WTC11 (cell line): ENCODE results near the gene LIFR. TPM values are rescaled to one million over a fixed set of nuclear protein-coding genes. Genes with fewer than 3 reads are reported as not detected.

Source experiments
- ATAC-seq: fragments of 200-7000 bp; cut with Tn5 transposase; 2 replicates; pipeline ENCODE4 v1.10.0; 2021; ENCODE audit warnings: mild to moderate bottlenecking, moderate library complexity
- CTCF ChIA-PET: fragments of 300-600 bp; sonication (Branson Sonifier 250); formaldehyde crosslinking; loops from one replicate; lab custom pipeline; 2021; ENCODE audit warnings: antibody characterized with exemption; lab: Charles Lee
- POLR2A ChIA-PET: fragments of 350-600 bp; sonication (Branson Sonifier 250); formaldehyde crosslinking; loops from one replicate; lab custom pipeline; 2021; ENCODE audit warnings: antibody characterized with exemption; lab: Charles Lee
- DNase-seq: peaks from one replicate; pipeline ENCODE4 v3.0.0; 2021; ENCODE audit warnings: low spot score
- H3K27ac Mint-ChIP-seq: 2 replicates; pipeline ENCODE4 v1.8.0; 2021; ENCODE audit warnings: mixed read lengths
- H3K27me3 Mint-ChIP-seq: 2 replicates; pipeline ENCODE4 v1.8.0; 2021; ENCODE audit warnings: low read depth, mild to moderate bottlenecking, moderate library complexity, mixed read lengths
- H3K36me3 Mint-ChIP-seq: 2 replicates; pipeline ENCODE4 v1.8.0; 2021; ENCODE audit warnings: mixed read lengths
- H3K4me1 Mint-ChIP-seq: 2 replicates; pipeline ENCODE4 v1.8.0; 2022; ENCODE audit warnings: mixed read lengths
- H3K4me3 Mint-ChIP-seq: 2 replicates; pipeline ENCODE4 v1.8.0; 2021; ENCODE audit warnings: mild to moderate bottlenecking, moderate library complexity, mixed read lengths
- H3K9me3 Mint-ChIP-seq: 2 replicates; pipeline ENCODE4 v1.8.0; 2021; ENCODE audit warnings: mixed read lengths
- ARID4B ChIP-seq: sonication (generic); formaldehyde crosslinking; IDR thresholded peaks from 2 replicates; pipeline ENCODE4 v1.8.0; 2023; ENCODE audit warnings: missing genetic modification reagents, mild to moderate bottlenecking, borderline replicate concordance
- ATF6 ChIP-seq: sonication (generic); formaldehyde crosslinking; IDR thresholded peaks from 2 replicates; pipeline ENCODE4 v1.8.1; 2023; ENCODE audit warnings: mild to moderate bottlenecking, missing genetic modification reagents
- CREB1 ChIP-seq: sonication (generic); formaldehyde crosslinking; IDR thresholded peaks from 2 replicates; pipeline ENCODE4 v1.8.0; 2023; ENCODE audit warnings: mild to moderate bottlenecking, missing genetic modification reagents
- ETV6 ChIP-seq: sonication (generic); formaldehyde crosslinking; IDR thresholded peaks from 2 replicates; pipeline ENCODE4 v1.8.1; 2022; ENCODE audit warnings: mild to moderate bottlenecking, missing genetic modification reagents
- FOXP4 ChIP-seq: sonication (generic); formaldehyde crosslinking; IDR thresholded peaks from 2 replicates; pipeline ENCODE4 v1.8.0; 2022; ENCODE audit warnings: mild to moderate bottlenecking, missing genetic modification reagents
- GRHL2 ChIP-seq: fragments of 250-450 bp; sonication (Bioruptor Pico); IDR thresholded peaks from 2 replicates; pipeline ENCODE4 v1.8.0; 2022; ENCODE audit warnings: mild to moderate bottlenecking, moderate library complexity; ENCODE audit not compliant: insufficient replicate concordance, severe bottlenecking
- JAZF1 ChIP-seq: fragments of 250-450 bp; sonication (Bioruptor Pico); IDR thresholded peaks from 2 replicates; pipeline ENCODE4 v1.9.0; 2021; ENCODE audit warnings: moderate library complexity, mild to moderate bottlenecking, inconsistent platforms
- JUN ChIP-seq: sonication (generic); formaldehyde crosslinking; IDR thresholded peaks from 2 replicates; pipeline ENCODE4 v1.8.0; 2023; ENCODE audit warnings: mild to moderate bottlenecking, missing genetic modification reagents
- MXD4 ChIP-seq: fragments of 250-450 bp; sonication (Bioruptor Pico); IDR thresholded peaks from 2 replicates; pipeline ENCODE4 v1.8.0; 2021; ENCODE audit warnings: mild to moderate bottlenecking, moderate library complexity, borderline replicate concordance
- OVOL2 ChIP-seq: fragments of 250-450 bp; sonication (Bioruptor Pico); IDR thresholded peaks from 2 replicates; pipeline ENCODE4 v1.9.0; 2021; ENCODE audit warnings: mild to moderate bottlenecking, borderline replicate concordance
- PRDM15 ChIP-seq: sonication (generic); formaldehyde crosslinking; IDR thresholded peaks from 2 replicates; pipeline ENCODE4 v1.8.0; 2022; ENCODE audit warnings: missing genetic modification reagents
- RORB ChIP-seq: fragments of 250-450 bp; sonication (Bioruptor Pico); IDR thresholded peaks from 2 replicates; pipeline ENCODE4 v1.9.0; 2021; ENCODE audit warnings: mild to moderate bottlenecking
- ZNF416 ChIP-seq: fragments of 250-450 bp; sonication (Bioruptor Pico); IDR thresholded peaks from 2 replicates; pipeline ENCODE4 v1.9.0; 2021; ENCODE audit warnings: mild to moderate bottlenecking, inconsistent platforms
- total RNA-seq: library from RNA; stranded (reverse); gene quantifications from 3 replicates; pipeline ENCODE4 v1.2.3, GENCODE V29; 2021
- TF ChIP-seq, protein P1 (sequence below): fragments of 200-600 bp; IDR thresholded peaks from 2 replicates; pipeline ENCODE4 v1.8.0; 2022; ENCODE audit warnings: antibody characterized with exemption
- TF ChIP-seq, protein P2 (sequence below): sonication (generic); formaldehyde crosslinking; IDR thresholded peaks from 2 replicates; pipeline ENCODE4 v1.8.1; 2022; ENCODE audit warnings: mild to moderate bottlenecking, missing genetic modification reagents, moderate library complexity, borderline replicate concordance
- TF ChIP-seq, protein P3 (sequence below): sonication (generic); formaldehyde crosslinking; IDR thresholded peaks from 2 replicates; pipeline ENCODE4 v1.8.0; 2022; ENCODE audit warnings: mild to moderate bottlenecking, missing genetic modification reagents
- TF ChIP-seq, protein P4 (sequence below): sonication (generic); formaldehyde crosslinking; IDR thresholded peaks from 2 replicates; pipeline ENCODE4 v1.8.1; 2022; ENCODE audit warnings: missing genetic modification reagents, borderline replicate concordance

LIFR gene
- total RNA-seq, 1 experiment from 2014 or later = 14.4 TPM

- H3K4me1 Mint-ChIP-seq = peaks cover 65% of the 10 kb centered on the region
- peaks cover 8% of the 10 kb centered on the region for H3K9me3 Mint-ChIP-seq
- H3K4me3 Mint-ChIP-seq = no peak overlapping the region
- DNase-seq (no peak), ATAC-seq (no peak)
- H3K36me3 Mint-ChIP-seq = peaks cover 8% of the 10 kb centered on the region
- H3K27ac Mint-ChIP-seq = no peak overlapping the region
- POLR2A ChIA-PET = no interaction called here
- CTCF ChIA-PET = interaction anchor here (3.3 kb wide), 1 partner anchor 94 kb away, joined by 13 read pairs; no protein-coding TSS in a partner anchor
- no peak for TF ChIP-seq JAZF1 (CRISPR knock-in tag)
- no peak for TF ChIP-seq CREB1
- TF ChIP-seq PRDM15 (CRISPR knock-in tag) = no peak
- TF ChIP-seq, protein P1, sequence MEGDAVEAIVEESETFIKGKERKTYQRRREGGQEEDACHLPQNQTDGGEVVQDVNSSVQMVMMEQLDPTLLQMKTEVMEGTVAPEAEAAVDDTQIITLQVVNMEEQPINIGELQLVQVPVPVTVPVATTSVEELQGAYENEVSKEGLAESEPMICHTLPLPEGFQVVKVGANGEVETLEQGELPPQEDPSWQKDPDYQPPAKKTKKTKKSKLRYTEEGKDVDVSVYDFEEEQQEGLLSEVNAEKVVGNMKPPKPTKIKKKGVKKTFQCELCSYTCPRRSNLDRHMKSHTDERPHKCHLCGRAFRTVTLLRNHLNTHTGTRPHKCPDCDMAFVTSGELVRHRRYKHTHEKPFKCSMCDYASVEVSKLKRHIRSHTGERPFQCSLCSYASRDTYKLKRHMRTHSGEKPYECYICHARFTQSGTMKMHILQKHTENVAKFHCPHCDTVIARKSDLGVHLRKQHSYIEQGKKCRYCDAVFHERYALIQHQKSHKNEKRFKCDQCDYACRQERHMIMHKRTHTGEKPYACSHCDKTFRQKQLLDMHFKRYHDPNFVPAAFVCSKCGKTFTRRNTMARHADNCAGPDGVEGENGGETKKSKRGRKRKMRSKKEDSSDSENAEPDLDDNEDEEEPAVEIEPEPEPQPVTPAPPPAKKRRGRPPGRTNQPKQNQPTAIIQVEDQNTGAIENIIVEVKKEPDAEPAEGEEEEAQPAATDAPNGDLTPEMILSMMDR = no peak
- no peaks in the 10 kb centered on the region for H3K27me3 Mint-ChIP-seq
Observed at GRCh38 chr5:38535845-38536244, 20.6 kb downstream of the LIFR start.

DNA sequence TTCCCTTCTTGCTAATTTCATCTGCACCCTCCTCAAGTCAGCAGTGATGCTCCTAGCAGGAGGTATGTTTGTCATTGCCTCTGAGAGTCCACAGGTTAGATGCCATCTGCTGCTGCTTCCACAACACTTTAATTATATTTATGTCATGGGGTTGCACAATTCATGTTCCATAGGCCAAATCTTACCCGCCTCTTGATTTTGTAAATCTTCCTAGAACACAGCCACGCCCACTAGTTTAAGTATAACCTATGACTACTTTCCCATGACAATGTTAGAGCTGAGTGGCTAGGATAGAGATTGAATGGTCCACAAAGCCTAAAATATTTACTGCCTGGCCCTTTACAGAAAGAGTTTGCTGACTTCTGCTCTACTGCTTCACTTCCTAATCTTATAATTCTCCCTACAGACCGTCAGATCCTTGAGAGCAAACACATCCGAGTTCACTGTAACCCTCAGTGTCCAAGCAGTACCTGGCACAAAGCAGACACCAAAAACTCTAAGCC, 21.1 kb downstream of the LIFR start:
- H3K27ac Mint-ChIP-seq = 0 out of 2 replicates have a peak overlapping the region, but pooled peaks have one; percentile 2
- CTCF ChIA-PET = interaction anchor here (3.3 kb wide), 1 partner anchor 94 kb away, joined by 13 read pairs; no protein-coding TSS in a partner anchor
- TF ChIP-seq JUN = no peak
- TF ChIP-seq, protein P2, sequence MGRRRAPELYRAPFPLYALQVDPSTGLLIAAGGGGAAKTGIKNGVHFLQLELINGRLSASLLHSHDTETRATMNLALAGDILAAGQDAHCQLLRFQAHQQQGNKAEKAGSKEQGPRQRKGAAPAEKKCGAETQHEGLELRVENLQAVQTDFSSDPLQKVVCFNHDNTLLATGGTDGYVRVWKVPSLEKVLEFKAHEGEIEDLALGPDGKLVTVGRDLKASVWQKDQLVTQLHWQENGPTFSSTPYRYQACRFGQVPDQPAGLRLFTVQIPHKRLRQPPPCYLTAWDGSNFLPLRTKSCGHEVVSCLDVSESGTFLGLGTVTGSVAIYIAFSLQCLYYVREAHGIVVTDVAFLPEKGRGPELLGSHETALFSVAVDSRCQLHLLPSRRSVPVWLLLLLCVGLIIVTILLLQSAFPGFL = no peak
- no peak for TF ChIP-seq ATF6
- TF ChIP-seq ETV6 (CRISPR knock-in tag) = no peak
- TF ChIP-seq MXD4 = no peak
- TF ChIP-seq FOXP4 (CRISPR knock-in tag) = no peak
- TF ChIP-seq, protein P3, sequence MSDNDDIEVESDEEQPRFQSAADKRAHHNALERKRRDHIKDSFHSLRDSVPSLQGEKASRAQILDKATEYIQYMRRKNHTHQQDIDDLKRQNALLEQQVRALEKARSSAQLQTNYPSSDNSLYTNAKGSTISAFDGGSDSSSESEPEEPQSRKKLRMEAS = no peak
- TF ChIP-seq, protein P4, sequence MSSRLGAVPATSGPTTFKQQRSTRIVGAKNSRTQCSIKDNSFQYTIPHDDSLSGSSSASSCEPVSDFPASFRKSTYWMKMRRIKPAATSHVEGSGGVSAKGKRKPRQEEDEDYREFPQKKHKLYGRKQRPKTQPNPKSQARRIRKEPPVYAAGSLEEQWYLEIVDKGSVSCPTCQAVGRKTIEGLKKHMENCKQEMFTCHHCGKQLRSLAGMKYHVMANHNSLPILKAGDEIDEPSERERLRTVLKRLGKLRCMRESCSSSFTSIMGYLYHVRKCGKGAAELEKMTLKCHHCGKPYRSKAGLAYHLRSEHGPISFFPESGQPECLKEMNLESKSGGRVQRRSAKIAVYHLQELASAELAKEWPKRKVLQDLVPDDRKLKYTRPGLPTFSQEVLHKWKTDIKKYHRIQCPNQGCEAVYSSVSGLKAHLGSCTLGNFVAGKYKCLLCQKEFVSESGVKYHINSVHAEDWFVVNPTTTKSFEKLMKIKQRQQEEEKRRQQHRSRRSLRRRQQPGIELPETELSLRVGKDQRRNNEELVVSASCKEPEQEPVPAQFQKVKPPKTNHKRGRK (CRISPR knock-in tag) = no peak
- no peak for TF ChIP-seq RORB
- TF ChIP-seq GRHL2 (CRISPR knock-in tag) = no peak
- no peak for TF ChIP-seq ZNF416 (CRISPR knock-in tag)
- no peak for TF ChIP-seq OVOL2 (CRISPR knock-in tag)
- no peak for TF ChIP-seq ARID4B

More for the DNA sequence above, 21.1 kb downstream of the LIFR start:
- H3K36me3 Mint-ChIP-seq = peaks cover 8% of the 10 kb centered on the region
- no peak overlapping the region for H3K4me3 Mint-ChIP-seq
- ATAC-seq (no peak), DNase-seq (no peak)
- H3K9me3 Mint-ChIP-seq = peaks cover 8% of the 10 kb centered on the region
- no peaks in the 10 kb centered on the region for H3K27me3 Mint-ChIP-seq
- peaks cover 63% of the 10 kb centered on the region for H3K4me1 Mint-ChIP-seq
- POLR2A ChIA-PET = no interaction called here
